T-cell (primary cell): ENCODE results near the gene SIMC1. TPM values are rescaled to one million over a fixed set of nuclear protein-coding genes. Genes with fewer than 3 reads are reported as not detected.

ENCODE experiments used
- ATAC-seq, 4 experiments: fragments of 200-7000 bp in 3 of 4; fragments of 150-1000 bp in 1 of 4; cut with Tn5 transposase; replicated peaks in 1 of 4; 1 replicate in 3 of 4; 2 replicates in 1 of 4; pipeline ENCODE4 v1.10.0; 2021; ENCODE audit warnings: moderate library complexity in 3 of 4, mild to moderate bottlenecking in 2 of 4, moderate number of reproducible peaks in 1 of 4
- CTCF ChIA-PET, 2 donors: fragments of 300-600 bp; sonication (Branson Sonifier 250); formaldehyde crosslinking; loops; one replicate each; lab custom pipeline; 2022; ENCODE audit warnings: antibody characterized with exemption in 2 of 2; lab: Charles Lee
- POLR2A ChIA-PET, 2 donors: fragments of 300-600 bp; sonication (Branson Sonifier 250); formaldehyde crosslinking; loops; one replicate each; lab custom pipeline; 2022; ENCODE audit warnings: antibody characterized with exemption in 2 of 2; lab: Charles Lee
- DNase-seq, 35 experiments: peaks; one replicate each; pipeline versions ENCODE4 v3.0.0 to v3.0.0-alpha.2; 2013 to 2023
- H3K27ac ChIP-seq: one replicate; pipeline ENCODE4 v1.5.1; 2013; ENCODE audit warnings: low read length
- H3K27me3 ChIP-seq, 2 experiments: replicated peaks in 1 of 2; 1 replicate in 1 of 2; 2 replicates in 1 of 2; pipeline versions ENCODE4 v1.6.1 to v1.7.0; 2013; ENCODE audit warnings: low read length in 1 of 2, mixed read lengths in 1 of 2; ENCODE audit not compliant: control insufficient read depth in 2 of 2, insufficient read depth in 2 of 2; ENCODE audit errors: extremely low read depth in 1 of 2
- H3K36me3 ChIP-seq, 2 donors: 1 replicate in 1 of 2; 2 replicates in 1 of 2; pipeline versions ENCODE4 v1.6.1 to v1.7.0; 2013; ENCODE audit warnings: low read length in 1 of 2; ENCODE audit not compliant: control insufficient read depth in 2 of 2, insufficient read depth in 1 of 2; ENCODE audit errors: extremely low read depth in 1 of 2
- H3K4me1 ChIP-seq, 2 experiments: 1 replicate in 1 of 2; 2 replicates in 1 of 2; pipeline versions ENCODE4 v1.6.1 to v1.7.0; 2013; ENCODE audit warnings: low read length in 2 of 2, mixed read lengths in 1 of 2; ENCODE audit not compliant: insufficient read depth in 2 of 2, control insufficient read depth in 1 of 2; ENCODE audit errors: extremely low read depth in 1 of 2
- H3K4me3 ChIP-seq, 2 donors: 1 replicate in 1 of 2; 2 replicates in 1 of 2; pipeline versions ENCODE4 v1.5.1 to v1.7.0; 2013; ENCODE audit warnings: mild to moderate bottlenecking in 2 of 2, low read length in 1 of 2, moderate library complexity in 1 of 2; ENCODE audit not compliant: control insufficient read depth in 1 of 2; ENCODE audit errors: extremely low read depth in 1 of 2
- H3K9me3 ChIP-seq: 2 replicates; pipeline ENCODE4 v1.7.0; 2013
- H3K27ac Mint-ChIP-seq, 2 donors: one replicate each; pipeline ENCODE4 v1.8.0; 2020 to 2021; ENCODE audit warnings: mild to moderate bottlenecking in 2 of 2, mixed read lengths in 2 of 2
- H3K27me3 Mint-ChIP-seq, 2 donors: one replicate each; pipeline ENCODE4 v1.8.0; 2021 to 2022; ENCODE audit warnings: mixed read lengths in 2 of 2
- H3K36me3 Mint-ChIP-seq: one replicate; pipeline ENCODE4 v1.8.0; 2021; ENCODE audit warnings: mixed read lengths
- H3K4me1 Mint-ChIP-seq, 3 donors: one replicate each; pipeline ENCODE4 v1.8.0; 2020 to 2022; ENCODE audit warnings: mixed read lengths in 3 of 3, mild to moderate bottlenecking in 1 of 3
- H3K4me3 Mint-ChIP-seq, 3 donors: one replicate each; pipeline ENCODE4 v1.8.0; 2020 to 2022; ENCODE audit warnings: mild to moderate bottlenecking in 3 of 3, mixed read lengths in 3 of 3, moderate library complexity in 3 of 3
- H3K9me3 Mint-ChIP-seq, 3 donors: one replicate each; pipeline ENCODE4 v1.8.0; 2020 to 2022; ENCODE audit warnings: mixed read lengths in 3 of 3
- WGBS: methylation state at CpG from one replicate; pipeline ENCODE4 v1.1.5; 2013; ENCODE audit warnings: missing lambda C conversion rate; ENCODE audit not compliant: insufficient coverage; 5-methylcytosine and 5-hydroxymethylcytosine counted together
- total RNA-seq, 35 experiments: library from RNA in 6 of 35; stranded (reverse) in 6 of 35; fragments of 120-200 nt in 1 of 35; gene quantifications; one replicate each; pipeline versions ENCODE4 v1.2.1 to v1.2.4 and lab custom pipeline; 2013 to 2026

The SIMC1 gene
- total RNA-seq, 5 donors from 2014 or later (not counting 1 experiment from before 2014, with no cell fraction given): 19.2 to 25.4 (median 24.1) TPM

DNA sequence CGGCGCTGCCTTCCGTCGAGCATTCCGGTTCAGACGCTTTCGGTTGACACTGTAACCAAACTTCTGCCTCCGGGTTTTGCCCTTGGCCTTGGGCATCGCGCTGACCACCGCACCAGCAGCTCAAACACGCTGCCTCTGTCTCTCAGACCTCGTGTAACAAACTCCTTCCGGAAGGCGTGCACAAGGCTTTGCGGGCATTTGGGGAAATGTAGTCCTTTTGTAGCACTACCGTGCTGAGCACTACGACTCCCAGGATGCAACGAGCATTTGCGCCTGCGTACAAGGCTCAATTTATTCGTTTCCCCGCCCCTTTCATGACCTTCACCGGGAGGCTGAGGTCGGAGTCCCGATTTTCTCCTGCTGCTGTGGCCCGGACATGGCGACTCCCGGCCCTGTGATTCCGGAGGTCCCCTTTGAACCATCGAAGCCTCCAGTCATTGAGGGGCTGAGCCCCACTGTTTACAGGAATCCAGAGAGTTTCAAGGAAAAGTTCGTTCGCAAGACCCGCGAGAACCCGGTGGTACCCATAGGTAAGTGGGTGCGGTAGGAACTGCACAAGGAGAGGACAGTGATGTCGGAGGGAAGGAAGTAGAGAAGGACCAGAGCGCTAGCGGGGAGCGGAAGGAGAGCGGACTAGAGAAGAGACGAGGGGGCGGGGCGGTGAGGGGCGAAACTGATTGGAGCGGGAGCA, 150.4 kb downstream of the SIMC1 start, which contains the start of the genes HIGD2A and NOP16:
HIGD2A (plus strand) TSS at position 308 of the 691 bp plus-strand sequence; CDS start at position 377, 69 bp downstream.
NOP16 (minus strand) TSS at position 155 of the 691 bp plus-strand sequence; CDS start at position 96, 59 bp downstream.
- ATAC-seq (peak; percentile 88 to 89 (median 88)), DNase-seq (peak; percentile 96 to 100 (median 99))
- H3K27me3 ChIP-seq: no peaks in the 10 kb centered on the region
- H3K4me3 Mint-ChIP-seq: peak within 1 kb of the TSS; percentile 89 to 99 (median 95)
- peaks cover 24% of the 10 kb centered on the region for H3K36me3 Mint-ChIP-seq
- H3K27me3 Mint-ChIP-seq: no peaks in the 10 kb centered on the region
- under 1% methylated on average over 45 of the region's 47 CpGs for WGBS
- H3K27ac Mint-ChIP-seq: peak within 1 kb of the TSS; percentile 100
- CTCF ChIA-PET: interaction anchor here in 1 of 2 donors (1.0 to 2.0 kb wide), 2 partner anchors 27 to 59 kb away, joined by 6 to 12 read pairs; partner anchors contain the start of gene KIAA1191
- no peaks in the 10 kb centered on the region for H3K9me3 ChIP-seq
- no peaks in the 10 kb centered on the region for H3K9me3 Mint-ChIP-seq
- H3K4me1 ChIP-seq: peaks cover 10 to 29% of the 10 kb centered on the region in 2 experiments
- H3K4me1 Mint-ChIP-seq: peaks cover 26 to 36% (median 36%) of the 10 kb centered on the region in 3 donors
- peak within 1 kb of the TSS; percentile 82 to 95 for H3K4me3 ChIP-seq
- H3K27ac ChIP-seq: peak within 1 kb of the TSS; percentile 87
- POLR2A ChIA-PET: interaction anchor here in 1 of 2 donors (0.6 kb wide), 1 partner anchor 1717 kb away, joined by 3 read pairs; no protein-coding TSS in a partner anchor
- H3K36me3 ChIP-seq: peaks cover 2 to 57% of the 10 kb centered on the region in 2 donors

GRCh38 chr5:176389135-176390123, 151.2 kb downstream of the SIMC1 start:
- Histone ChIP-seq H3K4me1 (peaks cover 10 to 29% of the 10 kb centered on the region in 2 experiments), H3K9me3 (no peaks in the 10 kb centered on the region), H3K4me3 (peak overlapping the region; percentile 71 to 82), H3K36me3 (peaks cover 6 to 49% of the 10 kb centered on the region in 2 donors), H3K27ac (peak overlapping the region; percentile 87), H3K27me3 (no peaks in the 10 kb centered on the region)
- Mint-ChIP-seq H3K4me3 (peak overlapping the region; percentile 89 to 99 (median 95)), H3K36me3 (peaks cover 27% of the 10 kb centered on the region), H3K27me3 (no peaks in the 10 kb centered on the region), H3K9me3 (no peaks in the 10 kb centered on the region), H3K27ac (peak overlapping the region; percentile 100), H3K4me1 (peaks cover 26 to 36% (median 36%) of the 10 kb centered on the region in 3 donors)
- CTCF ChIA-PET: interaction anchor here in 1 of 2 donors (0.6 to 2.0 kb wide), 3 partner anchors 26 to 58 kb away, joined by 6 to 12 read pairs (median 7); partner anchors contain the start of gene KIAA1191
- DNase-seq (no peak), ATAC-seq (peak; percentile 40 to 44 (median 42))
- POLR2A ChIA-PET: interaction anchor here in 1 of 2 donors (0.6 kb wide), 1 partner anchor 184 kb away, joined by 5 read pairs; no protein-coding TSS in a partner anchor
- 2% methylated on average over 24 of the region's 41 CpGs for WGBS

- Mint-ChIP-seq H3K36me3 (peaks cover 13% of the 10 kb centered on the region), H3K4me3 (no peak overlapping the region), H3K9me3 (no peaks in the 10 kb centered on the region), H3K4me1 (peaks cover 17 to 27% (median 27%) of the 10 kb centered on the region in 3 donors), H3K27me3 (no peaks in the 10 kb centered on the region), H3K27ac (no peak overlapping the region)
- Histone ChIP-seq H3K9me3 (no peaks in the 10 kb centered on the region), H3K4me3 (no peak overlapping the region), H3K27ac (no peak overlapping the region), H3K27me3 (no peaks in the 10 kb centered on the region), H3K4me1 (peaks cover 10 to 29% of the 10 kb centered on the region in 2 experiments), H3K36me3 (peaks cover 6 to 35% of the 10 kb centered on the region in 2 donors)
- ChIA-PET CTCF (no interaction called here), POLR2A (no interaction called here)
- ATAC-seq (no peak), DNase-seq (no peak)
- WGBS: 96% methylated on average over 3 of the region's 4 CpGs
These were observed 153.3 kb downstream of the SIMC1 start for GRCh38 chr5:176391479-176391878.

- no peak overlapping the region for H3K27ac ChIP-seq
- peaks cover 6 to 35% of the 10 kb centered on the region in 2 donors for H3K36me3 ChIP-seq
- no peaks in the 10 kb centered on the region for H3K9me3 ChIP-seq
- no peaks in the 10 kb centered on the region for H3K27me3 Mint-ChIP-seq
- no peak overlapping the region for H3K4me3 ChIP-seq
- no peak overlapping the region for H3K4me3 Mint-ChIP-seq
- H3K27me3 ChIP-seq: no peaks in the 10 kb centered on the region
- peaks cover 13% of the 10 kb centered on the region for H3K36me3 Mint-ChIP-seq
- CTCF ChIA-PET: interaction anchor here in 1 of 2 donors (0.5 to 0.6 kb wide), 2 partner anchors 14 to 717 kb away, joined by 3 read pairs; no protein-coding TSS in a partner anchor
- POLR2A ChIA-PET: no interaction called here
- H3K4me1 ChIP-seq: peaks cover 10 to 24% of the 10 kb centered on the region in 2 experiments
- ATAC-seq: no peak
- no peak overlapping the region for H3K27ac Mint-ChIP-seq
- WGBS: 67% methylated on average over 1 of the region's 4 CpGs
- no peak for DNase-seq
- H3K9me3 Mint-ChIP-seq: no peaks in the 10 kb centered on the region
- peaks cover 12 to 22% (median 22%) of the 10 kb centered on the region in 3 donors for H3K4me1 Mint-ChIP-seq
These were observed 153.8 kb downstream of the SIMC1 start for GRCh38 chr5:176391999-176392398.

GRCh38 chr5:176392526-176392925, 154.3 kb downstream of the SIMC1 start:
- no peak for ATAC-seq
- CTCF ChIA-PET: interaction anchor here in 1 of 2 donors (0.5 to 0.6 kb wide), 2 partner anchors 13 to 717 kb away, joined by 3 read pairs; no protein-coding TSS in a partner anchor

More at GRCh38 chr5:176392526-176392925, 154.3 kb downstream of the SIMC1 start:
- H3K4me3 Mint-ChIP-seq: no peak overlapping the region
- no peaks in the 10 kb centered on the region for H3K9me3 Mint-ChIP-seq
- no peak overlapping the region for H3K27ac Mint-ChIP-seq
- peaks cover 15% of the 10 kb centered on the region for H3K36me3 Mint-ChIP-seq
- no peaks in the 10 kb centered on the region for H3K9me3 ChIP-seq
- H3K4me1 Mint-ChIP-seq: peaks cover 7 to 17% (median 16%) of the 10 kb centered on the region in 3 donors
- peaks cover 6 to 37% of the 10 kb centered on the region in 2 donors for H3K36me3 ChIP-seq
- no peak overlapping the region for H3K27ac ChIP-seq
- no peak overlapping the region for H3K4me3 ChIP-seq
- POLR2A ChIA-PET: no interaction called here
- no peak for DNase-seq
- H3K4me1 ChIP-seq: peaks cover 6 to 19% of the 10 kb centered on the region in 2 experiments
- H3K27me3 ChIP-seq: no peaks in the 10 kb centered on the region
- H3K27me3 Mint-ChIP-seq: no peaks in the 10 kb centered on the region
- WGBS: 89% methylated on average over 7 of the region's 11 CpGs
